MG63 (cell line): Measurements from ENCODE around the gene MYOM1. TPM values are rescaled to one million over a fixed set of nuclear protein-coding genes. Genes with fewer than 3 reads are reported as not detected.

Experiments
- DNase-seq: peaks from one replicate; pipeline ENCODE4 v3.0.0-alpha.2; 2020
- H3K27me3 ChIP-seq: fragments of 250-450 bp; sonication (Bioruptor Pico); 2 replicates; pipeline ENCODE4 v1.5.1; 2020; ENCODE audit warnings: mild to moderate bottlenecking, moderate library complexity
- H3K36me3 ChIP-seq: fragments of 250-450 bp; sonication (Bioruptor Pico); 2 replicates; pipeline ENCODE4 v1.5.1; 2020; ENCODE audit warnings: mild to moderate bottlenecking, moderate library complexity
- H3K4me3 ChIP-seq: fragments of 250-450 bp; sonication (Bioruptor Pico); 2 replicates; pipeline ENCODE4 v1.5.1; 2020; ENCODE audit warnings: mild to moderate bottlenecking, moderate library complexity
- H3K9me3 ChIP-seq: fragments of 250-450 bp; sonication (Bioruptor Pico); 2 replicates; pipeline ENCODE4 v1.5.1; 2020; ENCODE audit warnings: mild to moderate bottlenecking, moderate library complexity
- total RNA-seq: library from RNA; depleted of rRNA; stranded (reverse); fragments of >200 nt; shearing (Covaris generic); gene quantifications from 2 replicates; pipeline ENCODE4 v1.2.3, GENCODE V29; 2014; ENCODE audit warnings: low replicate concordance

Gene MYOM1
- total RNA-seq, 1 experiment from 2014 or later = 0.03 TPM

DNA sequence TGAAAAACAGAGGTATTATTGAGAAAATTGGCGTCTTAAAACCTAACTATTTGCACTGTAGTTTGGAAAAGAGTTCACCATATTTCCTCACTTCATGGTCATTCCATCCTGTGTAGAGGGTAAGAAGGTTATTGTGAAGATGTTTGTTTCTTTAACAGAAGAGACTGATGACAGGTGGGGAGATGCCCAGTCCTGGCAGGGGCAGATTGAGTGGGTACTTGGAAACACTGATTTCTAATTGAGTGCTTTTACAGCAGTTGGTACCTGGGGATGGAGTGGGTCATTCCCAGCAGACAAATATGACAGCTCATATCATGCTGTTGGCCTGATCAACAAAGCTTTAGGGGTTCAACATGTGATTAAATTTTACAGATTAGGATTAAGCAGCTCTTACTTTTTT lies 67.5 kb downstream of the MYOM1 start:
- Histone ChIP-seq H3K9me3 (no peaks in the 10 kb centered on the region), H3K27me3 (no peaks in the 10 kb centered on the region), H3K4me3 (no peak overlapping the region), H3K36me3 (no peaks in the 10 kb centered on the region)
- DNase-seq = no peak

DNA sequence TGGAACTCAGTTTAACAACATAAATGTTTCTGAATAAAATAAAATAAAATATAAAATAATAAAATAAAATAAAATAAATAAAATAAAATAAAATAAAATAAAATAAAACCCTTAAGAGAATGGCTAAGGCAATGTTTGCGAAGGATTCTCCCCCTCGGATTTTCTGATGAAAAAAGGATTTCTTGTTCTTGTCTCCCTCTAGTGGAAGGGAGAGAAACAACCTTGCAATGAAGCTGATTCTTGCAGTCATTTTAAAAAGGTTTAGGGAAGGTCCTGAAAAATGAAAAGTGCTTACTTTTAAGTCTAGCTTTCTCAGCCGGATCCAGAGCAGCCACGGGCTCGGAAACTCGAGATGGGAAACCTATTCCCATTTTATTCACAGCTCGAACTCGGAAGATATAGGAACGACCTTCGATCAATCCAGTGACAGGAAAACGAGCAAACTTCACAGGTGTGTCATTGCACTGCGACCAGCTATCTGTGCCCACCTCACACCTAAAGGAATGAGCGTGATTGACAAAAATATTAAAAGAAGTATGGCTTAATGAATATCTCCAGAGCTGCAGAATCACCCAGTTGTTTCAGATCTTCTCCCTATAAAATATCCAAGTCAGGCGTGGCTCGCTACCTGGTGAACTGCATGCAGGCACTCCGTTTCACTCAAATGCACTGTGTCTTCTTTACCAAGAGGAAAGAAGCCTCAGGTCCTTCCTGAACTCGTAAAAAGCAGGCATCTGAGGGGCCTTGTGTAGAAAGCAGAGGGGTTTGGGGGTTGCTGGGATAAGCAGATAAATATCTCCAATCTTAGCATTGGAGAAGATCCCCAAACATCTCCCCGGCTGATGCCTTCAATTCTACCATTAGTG lies 68.1 kb downstream of the MYOM1 start:
- Histone ChIP-seq H3K9me3 (no peaks in the 10 kb centered on the region), H3K4me3 (no peak overlapping the region), H3K27me3 (no peaks in the 10 kb centered on the region), H3K36me3 (no peaks in the 10 kb centered on the region)
- DNase-seq = no peak

DNA sequence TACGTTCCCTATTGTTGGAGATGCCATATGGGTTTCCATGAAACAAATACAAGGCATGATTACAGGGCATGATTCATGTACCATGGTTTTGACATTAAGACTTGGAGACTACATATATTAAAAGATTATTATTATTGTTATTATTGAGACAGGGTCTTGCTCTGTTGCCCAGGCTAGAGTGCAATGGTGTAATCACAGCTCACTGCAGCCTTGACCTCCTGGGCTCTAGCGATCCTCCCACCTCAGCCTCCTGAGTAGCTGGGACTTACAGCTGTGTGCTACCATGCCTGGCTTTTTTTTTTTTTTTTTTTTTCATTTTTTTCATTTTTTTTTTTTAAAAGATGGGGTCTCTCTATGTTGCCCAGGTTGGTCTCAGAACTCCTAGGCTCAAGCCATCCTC lies 69.1 kb downstream of the MYOM1 start:
- Histone ChIP-seq H3K36me3 (no peaks in the 10 kb centered on the region), H3K27me3 (no peaks in the 10 kb centered on the region), H3K4me3 (no peak overlapping the region), H3K9me3 (no peaks in the 10 kb centered on the region)
- DNase-seq = no peak

DNA sequence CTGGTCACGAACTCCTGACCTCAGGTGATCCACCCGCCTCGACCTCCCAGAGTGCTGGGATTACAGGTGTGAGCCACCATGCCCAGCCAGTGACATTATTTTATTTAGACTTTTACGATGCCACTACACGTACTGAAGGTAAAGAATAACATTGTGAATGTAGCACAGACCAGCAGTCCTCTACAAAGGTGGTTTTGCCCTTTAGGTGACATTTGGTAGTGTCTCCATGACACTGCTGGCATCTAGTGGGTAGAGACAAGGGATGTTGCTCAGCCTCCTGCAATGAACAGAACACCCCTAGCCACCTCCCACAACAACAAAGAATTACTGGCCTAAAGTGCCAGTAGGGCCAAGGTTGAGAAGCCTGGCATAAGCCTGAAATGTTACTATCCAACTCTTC lies 69.5 kb downstream of the MYOM1 start:
- DNase-seq = no peak
- no peak overlapping the region for H3K4me3 ChIP-seq
- no peaks in the 10 kb centered on the region for H3K36me3 ChIP-seq
- no peaks in the 10 kb centered on the region for H3K27me3 ChIP-seq
- H3K9me3 ChIP-seq = no peaks in the 10 kb centered on the region

DNA sequence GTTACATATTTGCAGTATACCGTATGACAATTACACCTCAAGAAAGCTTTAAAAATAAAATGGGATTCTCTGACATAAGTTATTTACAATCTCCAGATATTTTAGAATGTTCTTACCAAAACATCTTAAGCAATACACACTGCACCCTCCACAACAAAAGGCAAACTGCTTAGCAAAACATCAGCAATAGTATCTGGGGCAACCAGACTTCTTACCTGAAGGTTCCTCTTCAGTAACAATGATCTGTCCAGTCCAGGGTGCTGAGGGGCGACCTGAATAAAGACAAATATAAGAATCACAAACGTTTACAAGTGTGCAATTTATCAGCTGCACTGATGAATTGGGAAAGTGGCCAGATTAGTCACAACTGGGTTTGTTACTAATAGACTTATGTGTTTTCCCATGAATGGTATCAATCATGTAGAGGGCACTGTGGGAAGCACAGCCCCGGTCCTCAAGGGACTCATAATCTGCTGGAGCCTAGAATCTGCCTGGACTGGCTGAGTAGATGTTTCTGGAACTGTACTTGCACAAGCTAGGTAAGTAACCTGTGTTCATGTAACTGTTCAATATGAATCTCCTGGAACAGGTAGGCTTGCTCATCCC lies 70.7 kb downstream of the MYOM1 start:
- Histone ChIP-seq H3K27me3 (no peaks in the 10 kb centered on the region), H3K9me3 (0 out of 2 replicates have a peak, but pooled peaks cover 4% of the 10 kb centered on the region), H3K4me3 (no peak overlapping the region), H3K36me3 (no peaks in the 10 kb centered on the region)
- peak; percentile 19 for DNase-seq

DNA sequence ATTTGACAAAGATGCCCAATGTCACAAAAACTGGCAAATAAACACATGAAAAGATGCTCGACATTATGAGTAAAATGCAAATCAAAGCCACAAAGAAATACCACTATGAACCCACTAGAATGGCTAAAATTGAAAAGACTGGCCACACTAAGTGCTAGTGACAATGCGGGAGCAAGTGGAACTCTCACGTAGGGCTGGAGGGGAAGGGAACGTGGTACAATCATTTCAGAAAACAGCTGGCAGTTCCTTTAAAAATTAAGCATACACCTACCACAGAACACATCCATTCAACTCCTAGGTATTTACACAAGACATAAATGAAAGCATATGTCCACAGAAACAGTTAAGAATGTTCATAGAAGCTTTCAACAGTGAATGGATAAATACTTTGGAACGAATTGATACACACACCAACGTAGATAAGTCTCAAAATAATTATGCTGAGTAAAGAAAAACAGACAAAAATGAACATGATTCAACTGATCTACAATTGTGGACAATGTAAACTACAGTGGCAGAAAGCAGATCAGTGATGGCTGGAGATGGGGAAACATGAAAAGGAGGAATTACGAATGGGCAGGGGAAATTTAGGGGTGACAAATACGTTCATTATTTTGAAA lies 71.7 kb downstream of the MYOM1 start:
- Histone ChIP-seq H3K36me3 (no peaks in the 10 kb centered on the region), H3K4me3 (no peak overlapping the region), H3K9me3 (0 out of 2 replicates have a peak, but pooled peaks cover 4% of the 10 kb centered on the region), H3K27me3 (no peaks in the 10 kb centered on the region)
- DNase-seq = no peak

DNA sequence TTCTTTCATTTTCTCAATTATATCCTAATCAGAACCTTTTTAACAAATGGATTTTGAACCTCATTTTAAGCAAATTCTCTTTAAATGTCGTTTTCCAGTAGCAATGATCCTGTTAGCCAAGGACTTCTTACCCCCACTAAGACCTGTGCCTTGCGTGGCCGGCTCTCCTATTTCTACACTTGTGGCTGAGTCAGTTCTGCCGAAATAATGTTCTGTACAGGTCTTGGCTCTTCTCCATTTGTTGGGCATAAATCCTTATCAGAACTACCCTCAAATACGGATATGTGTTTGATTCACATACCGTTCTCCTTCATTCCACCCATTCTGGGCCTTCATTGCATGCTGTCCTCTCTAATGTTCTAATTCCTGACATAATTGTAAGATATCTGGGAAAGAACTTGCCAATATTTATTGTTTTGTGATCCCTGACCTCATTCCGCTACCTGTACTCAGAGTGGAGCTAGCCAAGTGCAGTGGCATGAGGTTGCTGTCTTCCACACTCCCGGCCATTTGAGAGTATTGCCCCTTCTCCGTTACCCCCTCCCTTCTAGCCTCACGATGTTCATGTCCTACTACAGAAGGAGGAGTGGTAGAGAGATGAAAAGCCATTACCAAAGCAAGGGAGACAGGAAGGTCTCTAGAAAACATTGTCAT lies 78.7 kb downstream of the MYOM1 start:
- Histone ChIP-seq H3K9me3 (0 out of 2 replicates have a peak, but pooled peaks cover 4% of the 10 kb centered on the region), H3K27me3 (no peaks in the 10 kb centered on the region), H3K4me3 (no peak overlapping the region), H3K36me3 (no peaks in the 10 kb centered on the region)
- no peak for DNase-seq

DNA sequence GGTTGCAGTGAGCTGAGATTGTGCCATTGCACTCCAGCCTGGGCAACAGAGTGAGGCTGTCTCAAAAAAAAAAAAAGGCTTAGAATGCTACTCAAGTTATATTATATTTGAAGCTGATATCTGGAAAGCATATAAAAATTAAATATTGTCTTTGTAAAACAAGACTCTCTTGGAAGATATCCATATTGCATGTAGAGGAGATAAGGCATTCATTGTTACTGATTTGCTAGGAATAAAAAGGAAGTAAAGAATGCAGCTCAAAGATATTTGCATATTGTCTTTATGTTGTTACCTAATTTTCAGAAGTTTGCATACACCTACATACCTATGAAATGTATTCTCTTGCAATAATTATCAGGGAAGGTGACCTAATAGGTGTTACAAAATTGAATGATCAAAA lies 79.4 kb downstream of the MYOM1 start:
- no peak overlapping the region for H3K4me3 ChIP-seq
- 0 out of 2 replicates have a peak, but pooled peaks cover 4% of the 10 kb centered on the region for H3K9me3 ChIP-seq
- H3K36me3 ChIP-seq = no peaks in the 10 kb centered on the region
- no peak for DNase-seq
- no peaks in the 10 kb centered on the region for H3K27me3 ChIP-seq

DNA sequence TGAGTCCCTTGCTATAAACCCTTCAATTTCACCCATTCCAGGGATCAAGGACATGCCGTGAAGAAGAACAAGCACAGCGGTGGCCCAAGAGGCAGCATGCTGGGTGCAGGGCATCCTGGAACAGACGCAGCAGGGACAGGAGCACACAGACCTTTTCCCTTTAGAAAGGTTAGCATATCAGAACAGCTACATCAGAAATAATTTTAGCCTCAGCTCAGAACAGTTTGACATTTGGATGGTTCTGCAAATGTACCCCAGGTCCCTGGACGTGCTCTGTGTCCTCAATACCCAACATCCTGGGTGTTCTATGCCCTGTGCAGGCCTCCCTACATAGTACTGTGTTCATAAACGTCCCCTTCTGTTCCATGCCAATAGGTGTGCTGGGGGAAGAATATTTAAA lies 80.4 kb downstream of the MYOM1 start:
- no peak for DNase-seq
- H3K36me3 ChIP-seq = no peaks in the 10 kb centered on the region
- no peaks in the 10 kb centered on the region for H3K27me3 ChIP-seq
- no peaks in the 10 kb centered on the region for H3K9me3 ChIP-seq
- no peak overlapping the region for H3K4me3 ChIP-seq

DNA sequence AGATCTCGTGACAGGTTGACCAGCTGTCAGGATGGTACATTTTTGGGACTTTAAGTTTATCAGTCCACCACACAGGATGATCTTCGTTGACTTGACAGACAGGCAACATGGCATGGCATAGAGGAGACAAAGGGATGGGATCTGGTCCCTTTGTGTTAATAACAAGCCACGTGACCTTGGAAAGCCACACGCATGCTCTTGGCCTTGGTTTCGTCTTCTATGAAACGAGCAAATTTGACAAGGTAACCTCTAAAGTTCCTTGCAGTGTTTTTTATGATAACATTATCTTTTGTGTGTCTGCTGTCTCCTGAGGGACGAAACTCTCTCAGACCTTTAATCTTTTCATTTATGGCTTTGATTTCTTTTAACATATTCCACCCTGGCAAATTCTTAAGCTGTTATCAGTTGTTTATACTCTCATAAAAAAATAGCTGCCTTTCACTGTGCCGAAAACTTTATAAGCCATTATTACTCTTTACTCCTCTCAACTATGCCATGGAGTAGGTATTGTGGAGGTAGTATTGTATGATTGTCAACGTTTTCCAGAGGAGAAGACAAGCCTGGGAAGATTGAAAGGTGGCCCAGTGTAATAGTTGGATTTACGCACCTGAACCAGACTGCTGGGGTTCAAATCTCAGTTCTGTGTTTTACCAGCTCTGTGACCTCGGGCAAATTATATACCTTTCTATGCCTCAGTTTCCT lies 81.3 kb downstream of the MYOM1 start:
- Histone ChIP-seq H3K4me3 (no peak overlapping the region), H3K27me3 (no peaks in the 10 kb centered on the region), H3K36me3 (no peaks in the 10 kb centered on the region), H3K9me3 (no peaks in the 10 kb centered on the region)
- no peak for DNase-seq

DNA sequence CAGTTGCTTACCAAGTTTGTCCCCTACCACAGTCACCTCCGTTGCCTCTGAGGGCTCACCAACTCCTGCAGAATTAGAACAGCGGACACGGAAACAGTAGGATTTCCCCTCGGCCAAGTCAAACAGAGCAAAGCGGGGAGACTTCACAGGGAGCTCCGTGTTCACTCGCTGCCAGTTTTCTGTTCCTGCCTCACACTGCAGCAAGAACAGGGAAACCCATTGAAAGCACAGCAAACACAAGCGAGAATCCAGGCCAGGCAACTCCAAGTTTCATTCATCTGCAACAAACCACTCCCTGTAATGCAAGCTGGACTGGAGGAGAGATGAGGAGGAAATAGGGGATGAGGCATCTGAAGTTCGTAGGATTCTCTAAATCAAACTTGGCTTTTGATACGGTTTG lies 84.2 kb downstream of the MYOM1 start:
- no peaks in the 10 kb centered on the region for H3K36me3 ChIP-seq
- DNase-seq = no peak
- no peaks in the 10 kb centered on the region for H3K9me3 ChIP-seq
- no peaks in the 10 kb centered on the region for H3K27me3 ChIP-seq
- H3K4me3 ChIP-seq = no peak overlapping the region

DNA sequence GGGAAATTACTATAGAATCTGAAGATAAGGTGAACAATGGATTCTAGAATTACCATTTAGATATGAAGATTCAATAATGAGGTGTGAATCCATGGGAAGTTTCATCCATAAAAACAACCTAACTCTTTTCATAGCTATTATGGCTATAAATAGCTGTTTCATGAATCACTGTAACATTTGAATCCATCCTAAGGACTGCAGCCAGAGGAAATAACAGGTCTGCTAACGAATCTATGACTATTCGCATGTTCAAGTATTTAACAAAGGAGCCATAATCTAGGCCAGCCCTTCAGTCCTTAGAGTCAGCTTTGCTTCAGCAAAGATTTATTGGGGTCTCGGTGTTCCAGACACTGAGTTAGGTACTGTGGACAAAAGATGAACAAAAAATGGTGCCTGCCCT lies 87.1 kb downstream of the MYOM1 start:
- Histone ChIP-seq H3K27me3 (no peaks in the 10 kb centered on the region), H3K4me3 (no peak overlapping the region), H3K9me3 (no peaks in the 10 kb centered on the region), H3K36me3 (no peaks in the 10 kb centered on the region)
- DNase-seq = no peak

DNA sequence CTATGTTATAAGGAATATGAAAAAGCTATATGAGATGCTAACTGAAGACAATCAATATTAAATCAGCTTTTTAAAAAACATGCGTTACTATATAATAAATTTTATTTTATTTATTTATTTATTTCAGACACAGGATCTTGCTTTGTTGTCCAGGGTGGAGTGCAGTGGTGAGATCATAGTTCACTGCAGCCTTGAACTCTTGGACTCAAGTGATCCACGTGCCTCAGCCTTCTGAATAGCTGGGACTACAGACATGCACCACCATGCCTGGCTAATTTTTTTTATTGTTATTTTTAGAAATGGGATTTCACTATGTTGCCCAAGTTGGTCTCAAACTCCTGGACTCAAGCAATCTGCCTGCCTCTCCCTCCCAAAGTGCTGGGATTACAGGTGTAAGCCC lies 89.4 kb downstream of the MYOM1 start:
- Histone ChIP-seq H3K4me3 (no peak overlapping the region), H3K36me3 (no peaks in the 10 kb centered on the region), H3K9me3 (no peaks in the 10 kb centered on the region), H3K27me3 (no peaks in the 10 kb centered on the region)
- DNase-seq = no peak

DNA sequence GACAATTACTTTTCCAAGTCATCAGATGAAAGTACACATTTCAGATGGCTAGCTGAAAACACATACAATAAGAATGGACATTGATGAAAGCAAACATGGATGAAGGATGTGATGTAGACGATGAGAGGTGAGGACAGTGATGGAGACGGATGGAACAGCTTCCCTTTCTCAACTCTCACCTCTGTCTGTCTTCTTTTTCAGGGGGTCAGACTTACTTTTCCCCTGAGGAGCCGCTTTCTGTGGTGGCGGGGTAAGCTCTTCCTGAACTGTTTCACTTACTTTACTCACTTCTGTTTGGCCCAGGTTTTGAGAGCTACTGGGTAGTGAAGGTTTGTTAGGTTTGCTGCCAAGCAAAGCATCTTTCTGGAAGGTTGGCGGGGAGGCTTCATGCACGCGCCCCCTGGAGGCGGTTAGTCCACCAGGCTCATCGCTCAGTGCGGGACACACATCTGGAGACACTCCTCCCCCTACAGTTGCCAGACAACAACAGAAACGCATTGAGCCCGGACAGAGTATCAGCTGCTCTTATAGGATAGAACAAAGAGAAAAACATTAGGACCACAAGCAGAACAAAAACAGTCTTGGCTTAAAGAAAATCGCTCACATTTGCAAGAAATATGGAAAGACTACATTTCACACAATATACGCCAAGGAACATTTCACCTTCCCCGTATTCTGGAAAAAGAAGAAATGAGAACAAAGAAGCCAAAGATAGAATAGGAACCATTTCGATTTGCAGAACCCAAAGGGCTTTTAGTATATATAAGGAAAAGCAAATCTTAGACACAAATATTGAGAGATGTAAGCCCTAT lies 90.5 kb downstream of the MYOM1 start:
- Histone ChIP-seq H3K36me3 (no peaks in the 10 kb centered on the region), H3K4me3 (no peak overlapping the region), H3K9me3 (no peaks in the 10 kb centered on the region; the same call in 1 of the 2 replicates), H3K27me3 (no peaks in the 10 kb centered on the region)
- peak; percentile 76 for DNase-seq

DNA sequence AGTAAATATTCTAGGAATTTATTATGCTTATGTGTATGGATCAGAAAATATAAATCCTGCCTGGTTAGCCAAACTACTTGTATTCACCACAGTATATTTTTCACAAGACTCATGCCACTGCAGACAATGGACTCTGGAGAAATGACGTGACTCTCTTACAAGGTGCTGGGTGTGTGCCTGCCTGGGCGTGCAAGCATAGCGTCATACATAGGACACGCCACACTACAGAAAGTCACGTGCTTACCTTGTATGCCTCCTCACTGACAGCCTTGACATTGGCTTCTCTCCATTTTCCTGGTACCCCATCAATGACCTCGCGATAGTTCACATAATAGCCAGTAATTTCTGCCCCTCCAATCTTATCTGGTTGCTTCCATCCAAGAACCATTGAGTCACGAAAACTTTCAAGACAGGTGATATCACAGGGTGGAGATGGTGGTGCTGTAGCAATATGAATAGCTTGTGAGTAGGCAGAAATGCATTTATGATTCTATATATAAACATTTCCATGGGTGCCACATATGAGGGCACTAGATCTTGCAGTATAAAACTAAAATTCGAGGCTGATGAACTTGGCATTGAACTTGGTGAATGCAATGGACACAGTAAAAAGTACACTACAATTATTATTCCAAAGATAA lies 93.2 kb downstream of the MYOM1 start:
- no peaks in the 10 kb centered on the region for H3K36me3 ChIP-seq
- no peak for DNase-seq
- H3K4me3 ChIP-seq = no peak overlapping the region
- no peaks in the 10 kb centered on the region; the same call in 1 of the 2 replicates for H3K9me3 ChIP-seq
- no peaks in the 10 kb centered on the region for H3K27me3 ChIP-seq
